Measurements from ENCODE around the gene DCPS.
A peak's percentile ranks its signal among the peaks of the same experiment; 100 is the strongest.

Gene DCPS

GRCh38 chr11:126328938-126329643 lies 25.2 kb downstream of the DCPS start:
- no peak for ATAC-seq

GRCh38 chr11:126329644-126330211 lies 25.9 kb downstream of the DCPS start:
- peak in 1 of 2 donors; percentile 28 for ATAC-seq

DNA sequence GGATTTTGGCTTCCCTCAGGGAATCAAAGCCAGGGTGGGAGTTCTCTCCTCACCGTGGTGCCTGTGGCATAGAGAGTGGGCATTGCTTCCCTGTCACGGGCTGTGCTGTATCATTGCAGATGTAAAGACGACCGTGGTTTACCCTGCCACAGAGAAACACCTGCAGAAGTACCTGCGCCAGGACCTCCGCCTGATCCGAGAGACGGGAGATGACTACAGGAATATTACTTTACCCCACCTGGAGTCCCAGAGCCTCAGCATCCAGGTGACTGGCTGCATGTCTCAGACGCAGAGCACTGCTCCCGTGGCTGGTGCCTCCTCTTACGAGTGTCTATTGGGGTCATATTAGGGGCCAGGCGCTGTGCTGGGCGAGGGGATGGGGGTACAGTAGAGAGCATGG lies 27.4 kb downstream of the DCPS start:
- no peak for ATAC-seq

DNA sequence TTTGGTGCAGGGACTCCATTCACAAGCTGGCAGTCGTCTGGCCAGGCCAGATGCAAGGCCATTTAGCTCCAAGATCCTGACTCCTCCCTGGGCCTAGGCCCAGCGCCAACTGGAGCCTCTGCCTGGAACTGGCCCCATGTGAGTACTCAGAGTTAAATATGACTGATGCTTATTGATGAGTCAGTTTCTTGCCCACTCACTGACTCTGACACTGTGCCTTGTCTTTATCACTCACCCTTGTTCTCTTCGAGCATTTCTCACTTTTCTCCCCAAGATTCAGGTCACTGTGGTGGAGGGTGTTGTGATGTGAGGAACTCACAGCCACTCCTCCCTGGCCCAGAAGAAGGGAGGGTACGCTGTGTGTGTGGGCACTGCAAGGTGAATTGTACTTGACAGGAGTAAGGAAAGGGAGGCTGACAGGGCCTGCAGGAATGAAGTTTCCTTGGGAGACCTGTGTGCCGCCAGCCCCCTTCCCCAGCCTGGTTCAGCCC lies 28.4 kb downstream of the DCPS start:
- peak; percentile 82 to 92 for ATAC-seq

- ATAC-seq: no peak
These were observed 29.3 kb downstream of the DCPS start for GRCh38 chr11:126333142-126333541.

DNA sequence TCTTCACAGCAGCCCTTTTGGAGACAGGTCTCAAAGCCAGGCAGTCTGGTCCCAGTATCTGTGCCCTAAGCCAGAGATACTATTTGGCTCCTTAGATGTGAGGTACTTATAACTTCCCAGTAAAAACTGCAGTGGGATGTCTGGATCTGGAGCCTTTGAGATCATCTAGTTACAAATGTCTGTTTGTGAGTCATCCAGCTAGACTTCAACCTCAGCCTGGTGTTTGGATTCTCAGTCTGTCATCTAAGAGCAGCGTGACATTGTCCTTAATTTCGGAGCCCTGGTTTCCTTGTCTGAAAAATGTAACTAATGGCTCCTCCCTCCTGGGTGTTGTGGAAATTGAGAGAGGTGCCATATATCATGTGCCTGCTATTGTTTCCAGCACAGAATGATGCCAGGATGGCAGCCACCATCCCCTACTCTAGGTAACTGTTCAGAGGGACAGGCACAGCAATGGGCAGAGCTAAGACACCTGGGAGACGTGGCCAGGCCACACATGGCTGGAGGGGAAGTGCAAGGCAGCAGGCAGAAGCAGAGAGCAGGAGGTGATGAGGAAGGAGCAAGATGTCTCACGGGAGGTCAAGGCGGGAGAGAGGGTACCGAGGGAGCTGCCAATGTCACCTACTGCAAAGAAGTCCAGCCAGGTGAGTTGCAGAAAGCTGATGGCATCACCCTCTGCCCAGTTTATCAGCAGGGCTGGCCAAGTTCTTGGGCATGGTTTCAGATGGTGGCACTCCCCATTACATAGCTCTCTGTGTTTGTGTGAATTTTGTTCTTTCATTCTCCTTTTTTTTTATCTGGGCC lies 31.0 kb downstream of the DCPS start:
- ATAC-seq: no peak

GRCh38 chr11:126335463-126335760 lies 31.6 kb downstream of the DCPS start:
- ATAC-seq: no peak

GRCh38 chr11:126336138-126336541 lies 32.3 kb downstream of the DCPS start:
- no peak for ATAC-seq

- no peak for ATAC-seq
These were observed 32.8 kb downstream of the DCPS start for GRCh38 chr11:126336671-126337101.

- no peak for ATAC-seq
These were observed 33.2 kb downstream of the DCPS start for GRCh38 chr11:126337126-126337473.

- no peak for ATAC-seq
These were observed 33.8 kb downstream of the DCPS start for GRCh38 chr11:126337474-126338241.

- ATAC-seq: peak in 1 of 2 donors; percentile 5
These were observed 34.6 kb downstream of the DCPS start for GRCh38 chr11:126338346-126339055.

DNA sequence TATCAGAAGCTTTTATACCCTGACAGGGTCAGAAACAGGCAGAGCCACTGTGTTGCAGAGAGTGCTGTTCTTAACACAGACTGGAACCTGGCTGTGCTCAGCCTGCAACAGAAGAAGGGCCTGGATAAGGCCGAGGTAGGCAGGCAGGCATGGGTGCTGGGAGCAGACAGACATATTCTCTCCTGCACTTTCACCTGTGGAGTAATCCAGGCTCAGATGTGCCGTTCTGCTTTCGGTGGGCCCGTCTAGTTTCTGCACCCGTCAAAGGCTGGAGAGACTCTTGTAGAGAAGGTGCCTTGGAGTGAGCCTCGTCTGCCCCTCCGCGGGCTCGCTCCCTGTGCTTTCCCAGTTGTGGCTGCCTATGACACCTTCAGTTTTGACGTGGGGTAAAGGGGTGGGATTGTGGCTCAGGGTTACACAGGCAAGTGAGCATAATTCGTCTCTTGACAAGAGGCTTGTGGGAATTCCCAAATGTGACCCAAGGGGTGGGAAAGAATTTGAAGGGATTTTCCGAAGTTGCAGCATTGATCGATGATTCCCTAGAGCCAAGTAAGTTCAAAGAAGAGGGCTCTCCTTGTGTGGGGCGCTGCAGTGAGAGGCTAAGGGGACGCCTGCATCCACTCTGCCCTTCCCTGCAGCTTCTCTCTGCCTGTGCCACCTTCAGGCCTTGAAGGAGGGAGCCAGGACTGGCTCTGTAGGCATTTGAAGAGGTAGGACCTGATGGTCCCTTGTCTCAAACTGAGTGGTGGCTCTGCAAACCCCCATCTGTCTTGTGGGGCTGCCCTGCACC lies 35.4 kb downstream of the DCPS start:
- ATAC-seq: no peak

GRCh38 chr11:126339863-126340434 lies 36.1 kb downstream of the DCPS start:
- ATAC-seq: no peak

DNA sequence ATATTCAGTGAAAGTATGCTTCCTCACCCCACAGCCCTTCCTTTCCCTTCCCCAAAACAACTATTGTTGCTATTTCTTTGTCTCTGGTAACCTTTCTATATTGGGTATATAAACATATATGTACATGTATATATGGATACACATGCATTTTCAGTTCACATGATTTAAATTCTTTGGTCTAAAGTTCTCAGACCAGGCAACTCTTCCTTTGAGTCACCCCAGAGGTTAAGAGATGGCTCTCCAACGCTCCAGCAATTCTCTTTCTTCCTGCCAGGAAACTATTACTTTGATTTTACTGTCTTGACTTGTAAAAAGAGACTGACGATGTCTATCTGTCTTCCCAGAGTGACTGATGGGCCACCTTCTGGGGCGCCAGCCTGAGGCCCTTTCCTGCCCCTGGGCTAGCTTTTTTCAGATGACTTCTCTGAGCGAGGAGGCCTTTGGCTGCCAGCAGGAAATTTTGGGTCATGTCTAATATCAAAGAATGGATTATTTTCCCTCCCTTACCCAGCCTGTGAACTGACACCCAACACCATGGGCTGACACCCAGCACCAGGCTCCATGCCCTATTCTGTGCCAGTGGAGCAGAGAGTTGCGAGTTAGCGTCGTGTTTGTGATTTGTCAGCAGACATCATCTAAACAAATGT lies 37.2 kb downstream of the DCPS start:
- no peak for ATAC-seq

- no peak for ATAC-seq
These were observed 37.9 kb downstream of the DCPS start for GRCh38 chr11:126341760-126342161.

DNA sequence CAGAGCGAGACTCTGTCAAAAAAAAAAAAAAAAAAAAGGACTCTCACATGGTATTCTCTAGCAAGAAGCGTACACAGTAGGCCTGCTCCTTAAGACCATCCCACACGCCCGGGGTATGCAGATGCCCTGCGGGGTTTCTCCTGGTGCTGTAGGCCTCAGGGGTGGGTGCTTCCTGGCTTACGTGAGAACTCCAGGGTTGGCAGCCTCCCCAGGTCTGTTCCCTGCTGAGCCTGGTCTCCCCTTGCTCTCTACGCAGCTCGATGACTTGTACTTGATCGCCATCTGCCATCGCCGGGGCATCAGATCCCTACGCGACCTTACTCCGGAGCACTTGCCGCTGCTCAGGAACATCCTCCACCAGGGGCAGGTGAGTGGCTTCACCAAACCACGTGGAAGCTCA lies 39.2 kb downstream of the DCPS start:
- ATAC-seq: no peak

- no peak for ATAC-seq
These were observed 40.6 kb downstream of the DCPS start for GRCh38 chr11:126344141-126345080.

DNA sequence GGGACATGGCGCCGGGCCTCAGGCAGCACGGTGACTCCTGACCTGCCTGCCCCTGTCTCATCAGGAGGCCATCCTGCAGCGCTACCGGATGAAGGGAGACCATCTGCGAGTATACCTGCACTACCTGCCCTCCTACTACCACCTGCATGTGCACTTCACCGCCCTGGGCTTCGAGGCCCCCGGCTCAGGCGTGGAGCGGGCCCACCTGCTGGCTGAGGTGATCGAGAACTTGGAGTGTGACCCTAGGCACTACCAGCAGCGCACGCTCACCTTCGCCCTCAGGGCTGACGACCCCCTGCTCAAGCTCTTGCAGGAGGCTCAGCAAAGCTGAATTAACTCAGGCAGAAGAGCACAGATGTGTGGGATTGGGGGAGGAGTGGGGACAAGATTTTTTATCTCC lies 41.4 kb downstream of the DCPS start:
- ATAC-seq: no peak
